ENCODE data around the gene CBLB. TPM values are rescaled to one million over a fixed set of nuclear protein-coding genes. Genes with fewer than 3 reads are reported as not detected.
"Not testable (repeated sequence)": the region's sequence is repeated elsewhere in the genome, so short reads cannot be mapped to it uniquely, and the experiment has no call there.

The CBLB gene
- total RNA-seq, 6 experiments from 2014 or later = 17.6 to 22.6 (median 20.6) TPM

DNA sequence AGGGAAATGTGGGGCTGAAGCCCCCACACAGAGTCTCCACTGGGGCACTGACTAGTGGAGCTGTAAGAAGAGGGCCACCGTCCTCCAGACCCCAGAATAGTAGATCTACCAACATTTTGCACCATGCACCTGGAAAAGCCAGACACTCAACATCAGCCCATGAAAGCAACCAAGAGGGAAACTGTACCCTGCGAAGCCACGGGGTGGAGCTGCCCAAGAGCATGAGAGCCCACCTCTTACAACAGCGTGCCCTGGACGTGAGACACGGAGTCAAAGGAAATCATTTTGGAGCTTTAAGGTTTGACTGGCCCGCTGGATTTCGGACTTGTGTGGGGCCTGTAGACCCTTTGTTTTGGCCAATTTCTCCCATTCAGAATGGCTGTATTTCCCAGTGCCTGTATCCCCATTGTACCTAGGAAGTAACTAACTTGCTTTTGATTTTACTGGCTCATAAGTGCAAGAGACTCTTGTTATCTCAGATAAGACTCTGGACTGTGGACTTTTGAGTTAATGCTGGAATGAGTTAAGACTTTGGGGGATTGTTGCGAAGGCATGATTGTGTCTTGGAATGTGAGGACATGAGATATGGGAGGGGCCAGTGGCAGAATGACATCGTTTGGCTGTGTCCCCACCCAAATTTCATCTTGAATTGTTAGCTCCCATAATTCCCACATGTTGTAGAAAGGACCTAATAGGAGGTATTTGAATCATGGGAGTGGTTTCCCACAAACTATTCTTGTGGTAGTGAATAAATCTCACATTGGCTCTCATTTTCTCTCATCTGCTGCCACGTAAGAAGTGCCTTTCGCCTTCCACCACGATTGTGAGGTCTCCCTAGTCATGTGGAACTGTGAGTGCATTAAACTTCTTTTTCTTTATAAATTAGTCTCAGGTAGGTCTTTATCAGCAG lies 105.8 kb downstream of the CBLB start:
- no peaks in the 10 kb centered on the region for H3K4me1 Mint-ChIP-seq (ENCODE audit: low read depth)
- H3K27me3 Mint-ChIP-seq (ENCODE audit: insufficient read depth) = peaks cover 3% of the 10 kb centered on the region
- TF ChIP-seq, protein P1, sequence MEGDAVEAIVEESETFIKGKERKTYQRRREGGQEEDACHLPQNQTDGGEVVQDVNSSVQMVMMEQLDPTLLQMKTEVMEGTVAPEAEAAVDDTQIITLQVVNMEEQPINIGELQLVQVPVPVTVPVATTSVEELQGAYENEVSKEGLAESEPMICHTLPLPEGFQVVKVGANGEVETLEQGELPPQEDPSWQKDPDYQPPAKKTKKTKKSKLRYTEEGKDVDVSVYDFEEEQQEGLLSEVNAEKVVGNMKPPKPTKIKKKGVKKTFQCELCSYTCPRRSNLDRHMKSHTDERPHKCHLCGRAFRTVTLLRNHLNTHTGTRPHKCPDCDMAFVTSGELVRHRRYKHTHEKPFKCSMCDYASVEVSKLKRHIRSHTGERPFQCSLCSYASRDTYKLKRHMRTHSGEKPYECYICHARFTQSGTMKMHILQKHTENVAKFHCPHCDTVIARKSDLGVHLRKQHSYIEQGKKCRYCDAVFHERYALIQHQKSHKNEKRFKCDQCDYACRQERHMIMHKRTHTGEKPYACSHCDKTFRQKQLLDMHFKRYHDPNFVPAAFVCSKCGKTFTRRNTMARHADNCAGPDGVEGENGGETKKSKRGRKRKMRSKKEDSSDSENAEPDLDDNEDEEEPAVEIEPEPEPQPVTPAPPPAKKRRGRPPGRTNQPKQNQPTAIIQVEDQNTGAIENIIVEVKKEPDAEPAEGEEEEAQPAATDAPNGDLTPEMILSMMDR (IDR thresholded peaks at IDR 0.05) = no peak
- no peak overlapping the region for H3K4me3 Mint-ChIP-seq
- H3K9me3 Mint-ChIP-seq = peaks cover 29% of the 10 kb centered on the region
- H3K27ac Mint-ChIP-seq = no peak overlapping the region
- H3K36me3 Mint-ChIP-seq (ENCODE audit: low read depth) = peaks cover 47% of the 10 kb centered on the region
- no peak for DNase-seq

- H3K27me3 Mint-ChIP-seq (ENCODE audit: insufficient read depth); H3K4me3 Mint-ChIP-seq; DNase-seq; H3K27ac Mint-ChIP-seq; H3K4me1 Mint-ChIP-seq (ENCODE audit: low read depth): not testable (repeated sequence)
- Mint-ChIP-seq H3K9me3 (peaks cover 29% of the 10 kb centered on the region), H3K36me3 (ENCODE audit: low read depth) (peaks cover 47% of the 10 kb centered on the region)
These were observed 106.6 kb downstream of the CBLB start for GRCh38 chr3:105762214-105762613.

GRCh38 chr3:105759442-105760078 lies 109.3 kb downstream of the CBLB start:
- no peak overlapping the region for H3K4me3 Mint-ChIP-seq
- DNase-seq = no peak
- H3K27me3 Mint-ChIP-seq (ENCODE audit: insufficient read depth) = peaks cover 2% of the 10 kb centered on the region; the same call in 1 of the 2 replicates
- no peaks in the 10 kb centered on the region for H3K4me1 Mint-ChIP-seq (ENCODE audit: low read depth)
- peaks cover 29% of the 10 kb centered on the region for H3K9me3 Mint-ChIP-seq
- H3K36me3 Mint-ChIP-seq (ENCODE audit: low read depth) = peaks cover 34% of the 10 kb centered on the region
- TF ChIP-seq, protein P1 (IDR thresholded peaks at IDR 0.05) = no peak
- H3K27ac Mint-ChIP-seq = no peak overlapping the region

DNA sequence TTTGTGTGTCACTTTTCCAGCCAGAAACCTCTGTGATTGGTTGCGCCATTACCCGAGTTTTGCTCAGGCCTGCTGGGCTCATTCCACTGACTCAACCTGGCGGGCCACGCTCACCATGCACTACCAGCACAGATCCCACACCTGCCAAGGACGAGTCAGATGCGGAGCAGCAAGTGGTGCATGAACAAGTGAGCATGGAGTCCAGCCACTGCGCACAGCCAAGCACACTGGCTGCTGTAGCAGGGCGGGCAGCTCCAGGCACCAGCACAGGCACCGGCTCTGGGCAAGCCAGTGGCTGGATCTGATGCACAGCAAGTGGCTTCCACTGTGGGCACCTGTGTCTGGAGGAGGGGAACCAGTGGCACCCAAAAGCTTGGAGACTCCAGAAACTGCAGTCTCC lies 110.4 kb downstream of the CBLB start:
- H3K9me3 Mint-ChIP-seq = peaks cover 27% of the 10 kb centered on the region
- TF ChIP-seq, protein P1 (IDR thresholded peaks at IDR 0.05) = no peak
- H3K27me3 Mint-ChIP-seq (ENCODE audit: insufficient read depth) = peaks cover 2% of the 10 kb centered on the region; the same call in 1 of the 2 replicates
- peaks cover 9% of the 10 kb centered on the region for H3K4me1 Mint-ChIP-seq (ENCODE audit: low read depth)
- H3K36me3 Mint-ChIP-seq (ENCODE audit: low read depth) = peaks cover 29% of the 10 kb centered on the region
- no peak for DNase-seq
- no peak overlapping the region for H3K4me3 Mint-ChIP-seq
- no peak overlapping the region for H3K27ac Mint-ChIP-seq

DNA sequence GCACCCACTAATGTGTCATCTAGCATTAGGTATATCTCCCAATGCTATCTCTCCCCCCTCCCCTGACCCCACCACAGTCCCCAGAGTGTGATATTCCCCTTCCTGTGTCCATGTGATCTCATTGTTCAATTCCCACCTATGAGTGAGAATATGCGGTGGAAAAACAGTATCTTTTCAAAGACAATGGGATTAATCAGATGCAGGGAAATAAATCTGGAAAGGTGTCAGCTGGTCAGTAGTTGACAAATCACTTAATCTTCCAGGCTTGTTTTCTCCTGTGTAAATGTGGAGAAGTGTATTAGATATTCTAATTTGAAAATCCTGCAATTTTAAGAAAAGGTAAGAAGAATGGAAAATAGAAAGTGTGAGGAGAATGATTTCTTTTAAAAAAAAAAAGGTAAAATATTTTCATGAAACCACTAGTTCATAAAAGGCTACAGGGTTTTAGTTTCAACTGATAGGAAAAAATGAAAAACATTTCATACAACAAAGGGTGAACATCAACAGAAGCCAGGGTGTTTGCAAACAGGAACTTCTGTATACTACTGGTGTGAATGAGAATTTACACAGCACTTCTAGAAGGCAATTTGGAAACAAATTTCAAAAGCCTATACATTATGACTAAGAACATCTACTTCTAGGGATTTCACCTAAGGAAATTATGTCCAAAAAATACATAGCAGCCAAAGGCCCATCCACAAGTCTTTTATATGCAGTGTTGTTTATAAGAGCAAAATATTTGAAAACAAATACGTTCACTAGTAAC lies 113.5 kb downstream of the CBLB start:
- TF ChIP-seq, protein P1 (IDR thresholded peaks at IDR 0.05) = no peak
- H3K27ac Mint-ChIP-seq = no peak overlapping the region
- peaks cover 30% of the 10 kb centered on the region for H3K4me1 Mint-ChIP-seq (ENCODE audit: low read depth)
- no peaks in the 10 kb centered on the region for H3K27me3 Mint-ChIP-seq (ENCODE audit: insufficient read depth)
- peaks cover 4% of the 10 kb centered on the region; the same call in 1 of the 2 replicates for H3K9me3 Mint-ChIP-seq
- peaks cover 10% of the 10 kb centered on the region for H3K36me3 Mint-ChIP-seq (ENCODE audit: low read depth)
- no peak overlapping the region for H3K4me3 Mint-ChIP-seq
- no peak for DNase-seq
